Neuronal stem cell (in vitro differentiated cells): Measurements from ENCODE around the gene NEDD9.

Experiments used
- DNase-seq: peaks from one replicate; pipeline ENCODE4 v3.0.0-alpha.2; 2013; ENCODE audit warnings: low spot score
- H2AFZ ChIP-seq: one replicate; pipeline ENCODE4 v1.6.1; 2013; ENCODE audit warnings: mild to moderate bottlenecking, low read length, inconsistent platforms
- H2AK5ac ChIP-seq: 2 replicates; pipeline ENCODE4 v1.6.1; 2013; ENCODE audit warnings: low read depth, mild to moderate bottlenecking, inconsistent platforms, low read length, moderate library complexity, mixed read lengths
- H2BK120ac ChIP-seq: 2 replicates; pipeline ENCODE4 v1.6.1; 2013; ENCODE audit warnings: low read depth, mild to moderate bottlenecking, inconsistent platforms, low read length, moderate library complexity, mixed read lengths
- H2BK12ac ChIP-seq: one replicate; pipeline ENCODE4 v1.6.1; 2013; ENCODE audit warnings: low read length, inconsistent platforms
- H2BK15ac ChIP-seq: 2 replicates; pipeline ENCODE4 v1.6.1; 2013; ENCODE audit warnings: mild to moderate bottlenecking, low read length, inconsistent platforms, mixed read lengths
- H2BK5ac ChIP-seq: one replicate; pipeline ENCODE4 v1.6.1; 2013; ENCODE audit warnings: inconsistent platforms, mild to moderate bottlenecking, low read length, moderate library complexity
- H3K14ac ChIP-seq: one replicate; pipeline ENCODE4 v1.6.1; 2013; ENCODE audit warnings: low read length, inconsistent platforms
- H3K18ac ChIP-seq: 2 replicates; pipeline ENCODE4 v1.6.1; 2013; ENCODE audit warnings: low read length, inconsistent platforms
- H3K23ac ChIP-seq: 2 replicates; pipeline ENCODE4 v1.6.1; 2013; ENCODE audit warnings: low read depth, mild to moderate bottlenecking, mixed read lengths, low read length, inconsistent platforms; ENCODE audit not compliant: poor library complexity
- H3K27ac ChIP-seq: replicated peaks from 3 replicates; pipeline ENCODE4 v1.5.1; 2013; ENCODE audit warnings: low read length, inconsistent platforms
- H3K27me3 ChIP-seq, 3 experiments: 2 replicates each; pipeline ENCODE4 v1.6.1; 2013; ENCODE audit warnings: low read length in 3 of 3, mild to moderate bottlenecking in 2 of 3, inconsistent platforms in 1 of 3, low read depth in 1 of 3, mixed read lengths in 1 of 3, moderate library complexity in 1 of 3; ENCODE audit not compliant: control insufficient read depth in 3 of 3, insufficient read depth in 3 of 3
- H3K36me3 ChIP-seq, 2 donors: replicated peaks in 1 of 2; 2 replicates each; pipeline ENCODE4 v1.6.1; 2013; ENCODE audit warnings: low read length in 2 of 2; ENCODE audit not compliant: control insufficient read depth in 2 of 2, insufficient read depth in 2 of 2
- H3K4ac ChIP-seq: 2 replicates; pipeline ENCODE4 v1.6.1; 2013; ENCODE audit warnings: inconsistent platforms, mild to moderate bottlenecking, low read length, moderate library complexity
- H3K4me1 ChIP-seq, 2 donors: 1 replicate in 1 of 2; 2 replicates in 1 of 2; pipeline ENCODE4 v1.6.1; 2013; ENCODE audit warnings: low read length in 2 of 2, low read depth in 1 of 2; ENCODE audit not compliant: control insufficient read depth in 2 of 2, insufficient read depth in 1 of 2
- H3K4me2 ChIP-seq: one replicate; pipeline ENCODE4 v1.6.1; 2013; ENCODE audit warnings: mild to moderate bottlenecking, low read length, inconsistent platforms; ENCODE audit not compliant: insufficient read depth, poor library complexity, severe bottlenecking
- H3K4me3 ChIP-seq, 2 donors: 2 replicates each; pipeline ENCODE4 v1.5.1; 2013; ENCODE audit warnings: low read length in 2 of 2, mild to moderate bottlenecking in 2 of 2, inconsistent platforms in 1 of 2, moderate library complexity in 1 of 2
- H3K79me1 ChIP-seq: one replicate; pipeline ENCODE4 v1.6.1; 2013; ENCODE audit warnings: low read depth, mild to moderate bottlenecking, inconsistent platforms, low read length, moderate library complexity
- H3K9ac ChIP-seq: one replicate; pipeline ENCODE4 v1.6.1; 2013; ENCODE audit warnings: mild to moderate bottlenecking, low read depth, low read length, inconsistent platforms; ENCODE audit not compliant: poor library complexity
- H3K9me3 ChIP-seq, 2 donors: replicated peaks in 1 of 2; 2 replicates each; pipeline versions ENCODE3 to v1.6.1; 2013; ENCODE audit warnings: low read length in 2 of 2, mild to moderate bottlenecking in 2 of 2, inconsistent platforms in 1 of 2, low read depth in 1 of 2, mixed read lengths in 1 of 2, moderate library complexity in 1 of 2; ENCODE audit not compliant: control insufficient read depth in 2 of 2, insufficient read depth in 1 of 2
- H4K8ac ChIP-seq: one replicate; pipeline ENCODE4 v1.6.1; 2013; ENCODE audit warnings: low read depth, mild to moderate bottlenecking, inconsistent platforms, low read length, moderate library complexity
- H4K91ac ChIP-seq: one replicate; pipeline ENCODE4 v1.6.1; 2013; ENCODE audit warnings: low read length, low read depth, mild to moderate bottlenecking, inconsistent platforms; ENCODE audit not compliant: poor library complexity
- WGBS, 2 donors: extraction: QIAGEN DNeasy Blood & Tissue Kit; methylation state at CpG; one replicate each; pipeline ENCODE4 v1.1.7; 2013; ENCODE audit warnings: missing lambda C conversion rate in 2 of 2, mixed read lengths in 1 of 2; ENCODE audit not compliant: insufficient read length in 2 of 2, insufficient replicate concordance in 1 of 2; ENCODE audit errors: extremely low coverage in 2 of 2; 5-methylcytosine and 5-hydroxymethylcytosine counted together

Gene NEDD9

DNA sequence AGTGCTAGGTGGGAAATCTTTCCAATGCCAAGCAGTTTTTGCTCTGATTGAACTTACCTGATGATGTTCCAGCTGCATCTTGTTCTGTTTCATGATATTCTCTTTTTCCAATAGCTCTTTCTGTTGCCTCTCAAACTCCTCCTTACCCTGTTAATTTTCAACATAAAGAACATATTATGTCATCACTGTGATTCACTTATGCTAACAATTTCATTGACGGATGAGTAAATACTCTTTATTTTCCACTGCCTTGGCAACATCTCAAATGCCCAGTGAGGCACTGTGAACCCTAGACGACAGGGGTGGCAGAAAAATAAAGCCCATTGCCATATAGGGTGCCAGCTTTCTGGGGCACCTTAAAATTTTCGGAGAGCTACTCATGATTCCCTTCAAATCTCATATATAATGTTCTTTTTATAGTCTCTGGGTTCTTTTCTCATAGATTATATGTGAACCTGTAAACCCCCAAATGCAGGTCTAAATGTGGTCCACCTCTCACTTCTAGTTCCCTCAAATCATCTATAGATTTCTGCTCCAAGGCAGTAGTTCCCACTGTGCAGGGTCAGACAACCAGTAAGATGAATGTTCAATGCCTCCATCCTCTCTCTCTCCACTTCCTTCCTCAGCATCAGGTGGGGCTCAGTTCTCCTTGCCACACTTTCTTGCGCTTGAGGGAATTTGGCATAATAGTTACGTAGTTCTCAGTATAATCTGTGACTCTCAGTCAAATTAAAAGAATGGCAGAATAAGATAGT, 44.1 kb downstream of the NEDD9 start:
- Histone ChIP-seq H3K9ac (no peak overlapping the region), H4K8ac (no peak overlapping the region), H3K4me1 (no peaks in the 10 kb centered on the region), H3K23ac (no peak overlapping the region), H4K91ac (no peak overlapping the region), H3K27ac (no peak overlapping the region), H3K79me1 (no peaks in the 10 kb centered on the region), H3K36me3 (peaks cover 35 to 96% of the 10 kb centered on the region in 2 donors), H3K4me2 (no peak overlapping the region), H2BK12ac (no peak overlapping the region), H2AFZ (no peak overlapping the region), H2BK5ac (no peak overlapping the region), H2BK120ac (no peak overlapping the region), H3K18ac (no peak overlapping the region), H2AK5ac (no peak overlapping the region), H3K9me3 (peaks cover 2 to 13% of the 10 kb centered on the region in 2 donors), H3K14ac (no peak overlapping the region), H3K4me3 (no peak overlapping the region), H3K27me3 (no peaks in the 10 kb centered on the region), H3K4ac (no peak overlapping the region), H2BK15ac (no peak overlapping the region)
- no CpG with 5 or more reads among the region's 5 CpGs for WGBS, 2 donors
- no peak for DNase-seq

DNA sequence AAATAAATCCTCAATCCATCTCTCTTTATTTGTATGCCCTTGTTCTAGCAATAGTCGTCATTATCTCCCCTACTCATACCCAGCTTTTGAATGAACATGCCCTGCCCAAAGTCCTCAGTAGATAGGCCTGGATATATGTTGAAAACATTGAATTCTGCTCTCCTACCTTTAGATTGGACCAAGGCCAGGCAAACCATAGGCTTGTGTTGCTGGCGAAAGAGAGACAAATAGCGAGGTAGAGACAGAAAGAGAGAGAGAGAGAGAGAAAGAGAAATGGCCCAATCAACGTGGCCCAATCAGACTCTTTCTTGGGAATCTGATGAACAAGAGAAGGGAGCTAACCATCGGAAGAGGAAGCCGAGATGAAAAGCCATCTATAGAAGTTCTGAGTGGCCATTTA, 45.2 kb downstream of the NEDD9 start:
- H3K4me2 ChIP-seq: no peak overlapping the region
- no peak overlapping the region for H3K18ac ChIP-seq
- no peak overlapping the region for H3K4ac ChIP-seq
- no peak overlapping the region for H2BK120ac ChIP-seq
- no peak overlapping the region for H2BK5ac ChIP-seq
- no peaks in the 10 kb centered on the region for H3K79me1 ChIP-seq
- no peak overlapping the region for H3K23ac ChIP-seq
- DNase-seq: no peak
- peaks cover 2 to 22% of the 10 kb centered on the region in 2 donors for H3K9me3 ChIP-seq
- no peaks in the 10 kb centered on the region for H3K27me3 ChIP-seq
- H3K36me3 ChIP-seq: peaks cover 33 to 99% of the 10 kb centered on the region in 2 donors
- no peak overlapping the region for H3K4me3 ChIP-seq
- WGBS, 2 donors: no CpG with 5 or more reads among the region's 6 CpGs
- H3K14ac ChIP-seq: no peak overlapping the region
- H3K9ac ChIP-seq: no peak overlapping the region
- no peak overlapping the region for H2AK5ac ChIP-seq
- H2BK15ac ChIP-seq: no peak overlapping the region
- no peak overlapping the region for H2AFZ ChIP-seq
- no peak overlapping the region for H4K8ac ChIP-seq
- H3K27ac ChIP-seq: no peak overlapping the region
- no peak overlapping the region for H2BK12ac ChIP-seq
- no peak overlapping the region for H4K91ac ChIP-seq
- no peaks in the 10 kb centered on the region for H3K4me1 ChIP-seq

DNA sequence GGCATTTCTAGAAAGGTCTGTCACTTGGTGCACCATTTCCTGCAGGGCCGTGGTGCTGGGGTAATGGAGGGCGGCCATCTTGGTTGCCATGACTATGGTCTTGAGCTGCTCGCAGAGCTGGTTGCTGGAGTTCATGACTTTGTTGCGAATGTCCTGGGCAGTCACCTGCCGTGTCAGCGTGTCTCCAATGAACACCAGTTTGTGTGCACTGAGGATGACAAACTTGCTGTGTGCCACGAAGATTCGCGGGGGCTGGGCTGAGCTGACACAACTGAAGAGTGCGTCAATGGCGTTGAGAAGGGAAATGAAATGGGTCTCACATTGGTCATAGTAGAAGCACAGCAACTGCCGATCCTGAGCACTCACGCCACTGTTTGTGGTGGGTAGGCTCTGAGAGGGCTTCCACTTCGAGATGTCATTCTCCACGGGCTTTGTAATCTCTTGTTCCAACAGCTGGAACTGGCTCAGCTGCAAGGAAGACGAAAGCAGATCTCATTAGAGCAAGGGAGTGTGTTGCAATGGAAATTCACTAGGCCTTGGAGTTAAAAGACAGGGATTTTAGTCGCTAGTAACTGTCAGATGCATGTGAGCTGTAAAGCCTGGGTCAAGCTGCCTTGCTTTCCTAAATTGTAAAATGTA, 47.1 kb downstream of the NEDD9 start:
- Histone ChIP-seq H2BK5ac (no peak overlapping the region), H2BK120ac (no peak overlapping the region), H2AK5ac (no peak overlapping the region), H4K91ac (no peak overlapping the region), H3K27ac (no peak overlapping the region), H3K18ac (no peak overlapping the region), H4K8ac (no peak overlapping the region), H3K9me3 (peaks cover 2 to 30% of the 10 kb centered on the region in 2 donors), H3K4me2 (no peak overlapping the region), H2BK15ac (no peak overlapping the region), H3K79me1 (no peaks in the 10 kb centered on the region), H3K14ac (no peak overlapping the region), H2AFZ (no peak overlapping the region), H3K4me1 (no peaks in the 10 kb centered on the region), H3K4ac (no peak overlapping the region), H3K9ac (no peak overlapping the region), H3K23ac (no peak overlapping the region), H2BK12ac (no peak overlapping the region), H3K27me3 (no peaks in the 10 kb centered on the region), H3K36me3 (peaks cover 29 to 87% of the 10 kb centered on the region in 2 donors), H3K4me3 (no peak overlapping the region)
- WGBS, 2 donors: no CpG with 5 or more reads among the region's 17 CpGs
- DNase-seq: no peak

- Histone ChIP-seq H3K4ac (no peak overlapping the region), H3K79me1 (no peaks in the 10 kb centered on the region), H3K27ac (no peak overlapping the region), H2BK12ac (no peak overlapping the region), H3K4me2 (no peak overlapping the region), H3K18ac (no peak overlapping the region), H3K36me3 (peaks cover 19 to 73% of the 10 kb centered on the region in 2 donors), H3K4me3 (no peak overlapping the region), H4K8ac (no peak overlapping the region), H3K14ac (no peak overlapping the region), H3K9me3 (peaks cover 0 to 29% of the 10 kb centered on the region in 2 donors), H3K23ac (no peak overlapping the region), H2BK5ac (no peak overlapping the region), H2AK5ac (no peak overlapping the region), H3K4me1 (peaks cover 2 to 5% of the 10 kb centered on the region in 2 donors), H4K91ac (no peak overlapping the region), H2BK15ac (no peak overlapping the region), H3K9ac (no peak overlapping the region), H3K27me3 (no peaks in the 10 kb centered on the region), H2BK120ac (no peak overlapping the region), H2AFZ (no peak overlapping the region)
- whole genome bisulfite sequencing, 2 donors: no CpG with 5 or more reads among the region's 3 CpGs
- DNase-seq: no peak
Observed at GRCh38 chr6:11183761-11184362, 48.6 kb downstream of the NEDD9 start.
